GM21825 (cell line): ENCODE results near the gene MGAT4A.
"Not testable (repeated sequence)": the region's sequence is repeated elsewhere in the genome, so short reads cannot be mapped to it uniquely, and the experiment has no call there.

Experiments used
- ATAC-seq: cut with Tn5 transposase; IDR thresholded peaks from one replicate; pipeline ENCODE4 v1.9.1; 2021; ENCODE audit warnings: mild to moderate bottlenecking, moderate library complexity; ENCODE audit not compliant: unreplicated experiment

Gene MGAT4A

DNA sequence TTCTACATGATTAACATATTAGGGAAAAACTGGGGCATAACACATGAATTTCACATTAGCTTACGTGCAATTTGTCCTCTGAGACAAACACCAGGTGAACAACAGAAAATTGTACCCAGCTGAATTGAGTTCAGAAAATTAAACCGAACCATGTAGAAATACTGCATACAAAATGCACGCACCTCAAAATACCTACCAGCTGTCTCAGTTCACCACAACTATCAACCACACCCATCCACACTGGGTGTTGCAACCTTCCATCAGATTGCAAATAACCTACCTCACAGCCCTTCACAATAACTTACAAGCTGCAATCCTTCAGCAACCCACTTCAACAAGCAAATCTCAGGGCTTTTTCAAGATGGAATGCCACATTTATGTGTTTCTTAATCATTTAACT is 66.6 kb downstream of the MGAT4A start:
- no peak for ATAC-seq

DNA sequence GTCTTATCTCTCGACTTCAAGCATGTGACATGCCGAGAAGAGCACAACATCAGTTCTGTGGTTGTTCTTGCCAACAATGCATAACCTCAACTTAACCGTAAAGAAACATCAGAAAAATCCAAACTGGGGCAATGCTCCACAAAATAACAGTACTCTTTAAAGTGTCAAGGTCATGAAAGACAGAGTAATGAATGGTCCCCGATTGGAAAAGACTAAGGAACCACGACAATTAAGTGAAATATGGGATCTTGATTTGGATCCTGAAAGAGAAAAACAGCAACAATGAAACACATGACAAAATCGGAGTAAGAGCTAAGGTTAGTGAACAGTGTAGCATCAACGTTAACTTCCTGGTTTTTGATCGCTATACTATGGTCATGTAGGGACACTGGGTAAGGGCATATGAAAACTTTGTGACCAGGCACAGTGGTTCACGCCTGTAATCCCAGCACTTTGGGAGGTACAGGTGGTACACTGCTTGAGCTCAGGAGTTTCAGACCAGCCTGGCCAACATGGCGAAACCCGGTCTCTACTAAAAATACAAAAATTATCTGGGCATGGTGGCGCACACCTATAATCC is 67.3 kb downstream of the MGAT4A start:
- no peak for ATAC-seq

DNA sequence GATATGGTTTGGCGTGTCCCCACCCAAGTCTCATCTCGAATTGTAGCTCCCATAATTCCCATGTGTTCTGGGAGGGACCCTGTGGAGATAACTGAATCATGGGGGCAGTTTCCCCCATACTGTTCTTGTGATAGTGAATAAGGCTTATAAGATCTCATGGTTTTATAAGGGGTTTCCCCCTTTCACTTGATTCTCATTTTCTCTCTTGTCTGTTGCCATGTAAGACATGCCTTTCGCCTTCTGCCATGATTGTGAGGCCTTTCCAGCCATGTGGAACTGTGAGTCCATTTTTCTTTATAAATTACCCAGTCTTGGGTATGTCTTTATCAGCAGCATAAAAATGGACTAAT is 71.5 kb downstream of the MGAT4A start:
- ATAC-seq, result not testable (repeated sequence)

DNA sequence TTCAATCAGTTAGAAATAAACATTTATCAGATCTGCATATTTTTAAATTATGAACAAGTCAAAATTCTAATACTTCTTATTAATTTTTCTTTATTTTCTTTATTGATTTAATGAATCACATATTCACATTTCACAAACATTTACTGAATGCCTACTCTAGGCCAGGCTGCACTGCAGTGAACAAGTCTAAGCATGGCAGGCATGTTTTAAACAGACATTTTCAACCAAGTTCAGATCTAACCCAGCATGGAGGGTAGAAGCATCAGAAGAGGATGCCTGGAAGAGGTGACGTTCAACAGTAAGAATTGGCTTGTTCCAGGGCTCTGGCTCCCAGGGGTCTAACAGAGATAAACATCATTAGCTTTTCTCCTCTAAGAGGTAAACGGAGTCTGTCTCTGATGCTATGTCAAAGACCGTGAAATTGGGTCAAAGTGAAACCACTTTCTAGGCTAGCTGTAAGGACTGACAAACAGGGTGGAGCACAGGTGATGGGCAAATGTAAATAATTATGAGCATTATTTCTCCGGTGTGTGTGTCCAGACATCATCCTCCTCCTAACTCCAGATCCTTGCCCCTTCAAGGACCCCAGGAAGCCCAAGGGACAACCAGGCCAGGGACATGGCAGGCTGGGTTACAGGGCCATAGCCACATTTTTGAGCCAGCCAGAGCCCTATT is 72.0 kb downstream of the MGAT4A start:
- no peak for ATAC-seq

DNA sequence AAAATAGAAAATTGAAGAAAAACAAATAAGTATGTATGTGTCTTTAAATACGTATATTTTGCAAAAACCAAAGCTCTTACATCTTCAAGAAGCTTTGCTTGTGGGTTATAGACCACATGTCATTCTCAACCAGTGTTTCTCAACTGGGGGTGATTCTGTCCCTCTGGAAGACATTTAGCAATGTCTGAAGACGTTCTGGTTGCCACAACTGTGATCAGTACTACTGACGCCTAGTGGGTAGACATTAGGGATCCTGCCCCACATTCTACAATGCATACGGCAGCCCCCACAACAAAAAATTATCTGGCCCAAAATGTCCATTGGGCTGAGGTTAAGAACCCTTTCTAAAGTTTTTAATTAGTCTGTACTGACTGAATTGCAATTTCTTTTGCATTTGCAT is 74.1 kb downstream of the MGAT4A start:
- ATAC-seq, result no peak

DNA sequence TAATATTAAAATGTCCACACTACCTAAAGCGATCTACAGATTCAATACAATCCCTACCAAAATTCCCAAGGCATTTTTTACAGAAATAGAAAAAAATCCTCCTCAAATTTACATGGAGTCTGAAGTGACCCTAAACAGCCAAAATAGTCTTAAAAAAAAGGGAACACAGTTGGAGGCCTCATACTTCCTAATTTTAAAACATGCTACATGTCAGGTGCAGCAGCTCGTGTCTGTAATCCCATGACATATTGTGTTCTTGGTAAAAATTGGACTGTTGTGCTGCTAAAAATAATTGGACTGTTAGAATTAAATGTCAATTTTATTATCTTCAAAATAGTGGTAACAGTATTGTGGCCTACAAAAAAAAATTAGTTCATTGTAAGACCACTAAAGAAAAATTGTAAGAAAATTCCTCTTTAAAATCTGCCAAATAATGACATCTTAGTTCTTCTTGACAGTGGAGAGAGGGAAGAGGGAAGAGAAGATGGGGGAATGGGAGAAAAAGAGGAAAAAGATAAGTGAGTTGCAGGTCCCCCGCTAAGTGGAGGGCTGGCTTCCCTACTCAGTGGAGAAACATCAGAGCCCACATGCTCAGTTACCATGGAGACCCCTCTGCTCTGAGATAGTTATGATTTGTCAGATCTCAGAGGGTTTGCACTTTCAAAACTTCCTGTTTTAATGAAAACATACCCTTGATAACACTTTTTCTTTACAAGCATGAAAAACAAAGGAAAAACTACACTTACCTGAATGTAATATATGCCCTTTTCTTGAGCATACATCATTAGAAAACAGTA is 76.0 kb downstream of the MGAT4A start:
- no peak for ATAC-seq

DNA sequence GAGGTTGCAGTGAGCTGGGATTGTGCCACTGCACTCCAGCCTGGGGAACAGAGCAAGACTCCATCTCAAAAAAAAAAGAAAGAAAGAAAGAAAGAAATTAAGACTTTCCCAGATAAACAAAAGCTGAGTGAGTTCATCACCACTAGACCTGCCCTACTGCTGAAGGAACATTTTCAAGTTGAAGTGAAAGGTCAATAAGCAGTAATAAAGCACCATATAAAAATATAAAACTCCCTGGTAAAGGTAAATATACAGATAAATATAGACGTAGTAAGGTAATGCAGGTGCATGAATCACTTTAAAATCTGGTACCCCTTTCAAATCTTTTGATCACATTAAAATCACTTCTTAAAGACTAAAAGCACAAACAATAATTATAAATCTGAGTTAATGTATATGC is 79.9 kb downstream of the MGAT4A start:
- ATAC-seq, result no peak

DNA sequence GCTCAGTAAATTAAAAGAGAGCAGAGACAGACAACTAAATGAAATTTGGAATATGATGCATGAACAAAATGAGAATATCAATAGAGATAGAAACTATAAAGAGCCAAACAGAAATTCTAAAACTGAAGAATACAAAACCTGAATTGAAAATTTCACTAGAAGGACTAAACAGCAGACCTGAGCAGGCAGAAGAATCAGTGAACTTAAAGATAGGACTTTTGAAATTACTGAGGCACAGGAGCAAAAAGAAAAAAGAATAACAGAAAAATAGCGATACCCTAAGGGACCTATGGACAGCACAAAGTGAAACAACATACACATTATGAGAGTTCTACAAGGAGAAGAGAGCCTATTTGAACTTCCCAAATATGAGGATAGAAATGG is 80.9 kb downstream of the MGAT4A start:
- no peak for ATAC-seq

DNA sequence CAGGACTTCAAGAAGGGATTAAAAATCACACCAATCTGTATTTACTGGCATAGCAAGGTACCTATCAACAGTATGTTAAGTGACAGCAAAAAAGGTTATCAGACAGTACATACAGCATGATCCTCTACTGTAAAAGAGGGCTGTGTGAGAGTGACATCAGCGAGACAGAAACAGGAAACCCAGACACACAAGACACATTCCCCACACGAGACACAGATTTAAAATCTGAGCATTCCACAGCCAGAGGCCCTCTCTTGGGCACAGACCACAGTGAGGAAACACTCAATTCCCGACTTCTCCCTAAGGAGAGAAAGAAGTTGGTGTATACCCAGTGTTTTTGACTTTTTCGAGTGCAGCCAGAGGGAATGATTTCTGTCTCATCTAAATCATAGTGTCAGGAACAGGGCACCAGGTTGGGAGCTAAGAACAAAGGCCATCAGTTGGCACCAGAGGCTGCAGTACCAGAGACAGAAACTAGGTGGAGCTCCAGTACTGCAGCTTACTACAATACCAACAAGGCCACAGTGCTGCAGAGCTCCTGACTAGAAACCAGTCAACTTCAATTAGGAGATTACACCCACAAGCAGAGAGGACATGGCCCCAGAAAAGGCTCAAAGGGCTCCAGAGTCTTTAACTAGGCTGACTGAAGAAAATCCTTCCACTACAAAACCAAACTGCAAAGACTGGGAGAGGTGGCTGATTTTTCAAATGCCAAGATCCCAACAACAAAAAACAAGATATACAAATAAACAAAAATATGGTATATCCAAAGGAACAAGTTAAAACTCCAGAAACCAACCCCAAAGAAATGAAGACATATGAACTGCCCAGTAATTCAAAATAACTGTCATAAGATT is 81.6 kb downstream of the MGAT4A start:
- no peak for ATAC-seq

DNA sequence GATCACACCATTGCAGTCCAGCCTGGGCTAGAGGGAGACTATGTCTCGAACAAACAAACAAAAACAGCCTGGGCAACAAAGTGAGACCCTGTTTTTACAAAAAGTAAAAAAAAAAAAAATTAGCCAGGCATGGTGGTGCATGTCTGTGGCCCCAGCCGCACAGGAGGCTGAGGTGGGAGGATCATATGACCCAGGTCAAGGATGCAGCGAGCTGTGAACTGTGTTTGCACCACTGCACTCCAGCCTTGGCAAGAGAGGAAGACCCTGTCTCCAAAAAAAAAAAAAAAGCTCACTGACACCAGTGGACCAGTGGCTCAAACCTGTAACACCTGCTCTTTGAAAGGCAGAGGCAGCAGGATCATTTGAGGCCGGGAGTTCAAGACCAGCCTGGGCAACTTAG is 82.5 kb downstream of the MGAT4A start:
- no peak for ATAC-seq

DNA sequence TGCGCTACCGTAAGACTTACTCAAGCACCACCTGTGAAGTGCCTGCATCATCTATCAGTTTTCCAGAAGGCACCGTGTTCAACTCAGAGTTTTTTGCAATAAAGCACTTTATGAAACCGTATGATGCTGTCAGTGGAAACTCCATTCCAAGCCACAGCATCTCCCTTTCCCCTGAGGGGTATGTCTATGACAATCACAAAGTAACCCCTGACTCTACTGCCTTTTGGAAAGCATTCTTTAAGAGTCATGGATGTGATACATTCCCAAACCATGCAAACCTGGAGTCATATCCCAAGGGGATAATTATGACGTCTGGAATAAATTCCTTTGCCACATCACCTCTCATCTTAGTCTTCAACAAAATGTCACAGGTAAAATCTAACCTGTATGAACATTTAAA is 83.3 kb downstream of the MGAT4A start:
- no peak for ATAC-seq

DNA sequence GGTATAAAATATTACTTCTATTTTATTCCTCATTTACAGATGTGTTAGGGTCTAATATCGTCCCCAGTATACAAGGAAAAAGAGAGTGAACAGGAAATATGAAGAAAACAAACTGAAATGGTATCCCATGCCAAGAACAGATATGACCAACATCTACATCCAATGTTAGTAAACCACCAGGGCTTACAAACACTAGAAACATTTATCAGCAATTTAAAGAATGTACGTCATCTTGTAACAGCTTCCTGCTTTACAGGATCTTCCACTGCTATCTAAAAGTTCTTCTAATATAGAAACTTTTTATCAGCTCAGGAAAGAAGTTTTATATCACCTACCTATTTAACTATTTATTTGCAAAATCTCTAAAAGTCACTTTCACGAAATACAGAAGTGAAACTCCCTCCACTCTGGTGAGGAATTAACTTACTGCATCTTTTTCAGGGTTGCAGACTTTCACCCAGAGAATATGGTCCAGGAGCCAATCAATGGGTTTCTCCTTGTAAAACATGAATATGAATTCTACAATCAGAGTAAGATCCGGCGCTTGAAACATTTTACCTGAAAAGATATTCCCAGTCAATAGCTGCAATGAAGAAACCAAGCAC is 87.3 kb downstream of the MGAT4A start:
- ATAC-seq, result no peak

DNA sequence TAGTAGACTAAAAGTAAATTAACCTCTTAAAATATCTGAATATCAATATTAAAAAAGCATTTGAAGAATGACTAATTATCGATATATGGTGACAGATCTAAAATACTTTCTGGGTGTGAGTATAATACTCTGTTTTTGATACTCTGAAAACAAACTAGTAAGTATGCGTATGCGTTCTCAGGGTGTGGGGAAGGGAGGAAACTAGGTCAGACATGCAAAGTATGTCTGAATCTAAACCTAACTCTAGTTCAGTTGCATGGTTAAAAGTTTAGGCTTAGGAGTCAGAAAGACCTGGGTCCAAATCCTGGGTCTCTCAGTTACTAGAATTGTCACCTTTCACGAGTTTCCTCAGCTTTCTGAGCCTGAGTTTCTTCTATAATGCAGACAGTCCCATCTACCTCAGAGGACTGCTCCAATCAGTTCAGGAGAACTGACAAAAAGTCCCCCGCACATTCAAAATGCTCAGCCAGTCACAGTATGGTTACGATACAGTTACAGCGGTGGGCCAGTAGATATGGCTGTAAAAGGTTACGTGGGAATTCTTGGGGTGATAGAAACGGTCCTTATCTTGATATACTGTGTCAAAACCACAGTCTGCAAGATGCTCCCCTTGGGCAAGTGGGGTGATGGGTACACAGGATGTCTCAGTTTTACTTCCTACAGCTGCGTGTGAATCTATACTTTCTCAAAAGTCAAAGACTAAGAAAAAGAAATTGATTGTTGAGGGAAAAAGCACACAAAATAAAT is 93.4 kb downstream of the MGAT4A start:
- peak; percentile 83 for ATAC-seq

DNA sequence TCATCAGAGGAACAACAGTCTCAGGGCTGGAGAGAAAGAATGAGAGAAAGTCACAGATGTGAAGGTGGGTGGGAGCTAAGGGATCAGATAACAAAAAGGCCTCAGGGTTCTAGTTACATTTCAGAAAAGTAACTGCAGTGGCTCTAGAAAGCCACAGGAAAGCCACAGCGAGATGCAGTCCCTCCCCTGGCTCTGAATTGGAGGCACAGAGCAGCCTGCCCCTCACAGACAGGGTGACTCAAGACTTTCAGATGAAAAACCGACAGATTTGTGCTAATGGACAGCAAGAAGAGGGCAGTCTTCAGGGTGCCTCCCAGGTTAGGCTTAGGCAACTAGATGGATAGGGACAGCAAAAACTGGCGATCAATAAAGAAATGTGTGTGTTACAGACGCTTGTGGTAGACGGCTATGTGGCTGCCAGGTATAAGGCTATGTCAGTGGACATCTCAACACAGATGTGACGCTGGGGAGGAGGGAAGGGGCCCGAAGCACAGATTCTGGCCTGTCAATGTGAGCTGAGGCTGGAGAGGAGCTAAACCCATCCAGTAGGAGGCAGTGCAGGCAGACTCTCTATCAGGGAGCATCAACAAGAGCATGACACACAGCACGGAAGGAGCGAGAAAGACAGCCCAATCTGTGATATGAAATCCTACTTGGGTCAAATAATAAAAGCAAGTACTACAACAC is 96.4 kb downstream of the MGAT4A start:
- ATAC-seq, result no peak

DNA sequence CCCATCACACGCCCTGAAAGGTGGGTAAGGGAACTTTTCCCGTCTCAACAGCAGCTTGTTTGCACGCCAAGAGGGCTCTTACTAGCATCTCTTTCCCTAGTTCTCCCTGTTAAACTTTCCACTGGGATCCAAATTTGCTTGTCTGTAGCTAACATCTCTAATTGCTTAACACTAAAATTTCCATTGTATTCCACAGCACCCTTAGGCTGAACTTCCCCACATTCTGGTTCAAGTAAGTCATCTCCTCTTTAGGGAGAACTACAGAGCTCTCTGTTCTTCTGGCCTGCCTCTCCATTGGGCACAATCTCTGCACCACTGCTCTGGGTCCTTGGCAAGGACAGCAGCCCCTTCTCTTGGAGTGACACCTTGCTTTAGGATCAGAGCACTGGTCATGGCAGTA is 98.6 kb downstream of the MGAT4A start:
- ATAC-seq, result no peak

DNA sequence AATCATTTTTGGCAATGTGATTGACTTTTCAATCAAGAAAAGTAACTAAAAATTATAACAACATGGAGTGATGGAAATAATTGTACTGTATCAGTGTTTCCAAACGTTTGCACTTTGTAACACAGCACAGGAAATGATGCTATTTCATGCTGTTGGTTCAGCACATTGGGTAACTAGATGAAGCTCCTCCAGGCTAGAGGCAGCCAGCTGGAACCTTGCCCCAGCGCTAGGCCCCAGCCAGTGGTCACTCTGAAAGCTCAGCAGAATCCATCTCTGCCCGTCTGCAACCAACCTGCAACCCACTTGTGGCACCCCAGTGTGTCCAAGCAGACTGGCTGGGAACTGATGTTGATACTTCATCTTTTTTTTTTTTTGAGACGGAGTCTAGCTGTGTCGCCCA is 107.3 kb downstream of the MGAT4A start:
- ATAC-seq, result no peak

DNA sequence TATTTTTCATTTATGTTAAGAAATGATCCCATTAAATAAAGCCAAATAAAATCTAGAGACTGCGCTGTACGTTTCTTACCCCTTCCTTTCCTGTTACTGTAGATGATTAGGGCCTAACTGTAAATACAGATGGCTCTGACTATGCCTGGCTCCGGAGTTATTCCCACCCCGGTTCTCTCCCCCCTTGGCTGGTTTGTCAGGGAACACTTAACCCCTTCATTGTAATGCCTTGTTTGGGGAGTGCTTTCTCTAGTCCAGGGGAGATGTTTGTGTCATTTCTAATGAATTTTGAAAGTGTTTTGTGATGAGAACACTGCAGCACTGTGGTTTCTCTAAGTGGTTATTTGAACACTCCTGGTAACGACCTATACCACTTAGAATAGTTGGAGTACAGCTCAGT is 113.8 kb downstream of the MGAT4A start:
- no peak for ATAC-seq

DNA sequence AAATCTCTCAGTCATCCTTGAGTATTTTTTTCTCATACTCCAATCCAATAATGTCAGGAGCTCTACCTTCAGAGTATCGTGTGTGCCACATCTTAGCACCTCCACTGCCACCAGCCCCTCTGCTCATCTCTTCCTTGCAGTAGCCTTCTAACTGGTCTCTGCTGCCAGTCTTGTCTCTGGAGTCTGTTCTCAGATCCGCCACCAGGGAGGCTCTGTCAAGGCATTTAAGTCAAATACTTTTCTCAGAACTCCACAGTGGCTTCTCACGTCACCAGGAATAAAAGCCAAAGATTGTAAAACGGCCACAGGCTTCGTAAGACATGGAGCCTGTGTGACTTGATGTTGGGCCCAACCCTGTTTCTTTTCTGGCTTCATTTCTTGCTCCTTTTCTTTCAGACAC is 115.5 kb downstream of the MGAT4A start:
- no peak for ATAC-seq

DNA sequence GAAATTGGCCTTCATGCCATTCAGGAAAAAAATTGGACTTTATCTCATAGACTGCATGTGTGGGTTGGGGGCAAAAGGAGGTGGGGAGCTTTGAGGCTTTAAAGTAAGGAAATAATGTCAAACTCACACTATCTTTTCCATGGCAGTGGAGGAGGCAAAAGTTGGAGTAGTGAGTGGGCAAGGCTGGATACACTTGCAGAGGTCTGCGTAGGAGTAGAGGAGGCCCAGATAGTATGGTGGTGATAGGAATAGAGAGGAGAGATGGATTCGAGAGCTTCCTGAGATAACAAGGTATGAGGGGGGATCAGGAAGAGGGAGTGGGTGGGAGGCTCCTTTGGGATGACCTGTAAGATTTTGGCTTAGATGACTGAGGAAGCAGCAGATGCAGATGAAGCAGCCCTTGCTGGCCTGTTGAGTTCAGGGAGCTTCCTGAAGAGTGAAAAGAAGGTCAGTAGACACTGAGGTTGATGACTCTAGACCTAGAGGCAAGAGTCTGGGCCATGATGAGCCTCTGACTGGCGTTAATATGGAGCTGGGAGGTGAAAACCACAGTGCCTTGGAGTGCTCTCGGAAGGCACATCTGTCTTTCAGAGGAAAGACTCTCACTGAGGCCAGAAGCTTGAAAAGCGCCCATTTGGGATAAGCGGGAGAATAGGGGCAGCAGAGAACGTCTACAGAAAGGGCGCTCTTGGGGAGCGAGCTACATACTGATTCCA is 116.8 kb downstream of the MGAT4A start:
- no peak for ATAC-seq
